HEK293 (cell line): ENCODE results near the gene ZSCAN31.

ENCODE experiments used
- CTCF ChIA-PET: fragments of 350-600 bp; formaldehyde crosslinking; extraction: SDS; loops from one replicate; lab custom pipeline; 2021; ENCODE audit warnings: antibody characterized with exemption; lab: Yijun Ruan, JAX
- POLR2A ChIA-PET: fragments of 300-600 bp; formaldehyde crosslinking; extraction: SDS; loops from one replicate; lab custom pipeline; 2020; ENCODE audit warnings: antibody characterized with exemption, inconsistent platforms; lab: Yijun Ruan, JAX
- H3K27ac ChIP-seq: fragments of 200-500 bp; sonication (Bioruptor generic); 2 replicates; pipeline ENCODE4 v1.5.1; 2014; ENCODE audit warnings: low read depth, low read length, control low read depth, inconsistent platforms; ENCODE audit errors: extremely low read depth
- H3K36me3 ChIP-seq, 2 experiments: fragments of 200-500 bp in 1 of 2; sonication (Bioruptor generic) in 1 of 2; 1 replicate in 1 of 2; 2 replicates in 1 of 2; pipeline ENCODE4 v1.5.1; 2014 to 2017; ENCODE audit warnings: inconsistent platforms in 2 of 2, low read length in 2 of 2; ENCODE audit not compliant: control insufficient read depth in 2 of 2, insufficient read depth in 1 of 2
- H3K4me1 ChIP-seq: fragments of 200-500 bp; sonication (Bioruptor generic); 2 replicates; pipeline ENCODE4 v1.5.1; 2014; ENCODE audit warnings: mild to moderate bottlenecking, low read length, inconsistent platforms; ENCODE audit not compliant: control insufficient read depth, insufficient read depth
- H3K4me3 ChIP-seq: 2 replicates; pipeline ENCODE4 v1.5.1; 2011; ENCODE audit warnings: low read depth, mild to moderate bottlenecking, control low read depth, low read length, moderate library complexity
- H3K9me3 ChIP-seq: fragments of 200-500 bp; sonication (Bioruptor generic); 2 replicates; pipeline ENCODE4 v1.5.1; 2014; ENCODE audit warnings: low read depth, low read length, inconsistent platforms; ENCODE audit not compliant: control insufficient read depth, insufficient read depth
- FEZF1 ChIP-seq: fragments of 450-650 bp; formaldehyde crosslinking; IDR thresholded peaks from 2 replicates; pipeline ENCODE4 v1.5.1; 2016; ENCODE audit warnings: missing biosample characterization, missing genetic modification characterization
- GLI4 ChIP-seq: fragments of 450-650 bp; formaldehyde crosslinking; IDR thresholded peaks from 2 replicates; pipeline ENCODE4 v1.5.1; 2016; ENCODE audit warnings: missing biosample characterization, missing genetic modification characterization
- HOXC10 ChIP-seq: sonication (generic); formaldehyde crosslinking; IDR thresholded peaks from 2 replicates; pipeline ENCODE4 v1.8.1; 2023; ENCODE audit warnings: mild to moderate bottlenecking, missing genetic modification reagents
- KLF10 ChIP-seq: fragments of 450-650 bp; IDR thresholded peaks from 2 replicates; pipeline ENCODE4 v1.5.1; 2018; ENCODE audit warnings: missing biosample characterization, mild to moderate bottlenecking, missing genetic modification characterization
- PRDM1 ChIP-seq: fragments of 450-650 bp; formaldehyde crosslinking; IDR thresholded peaks from 2 replicates; pipeline ENCODE4; 2016; ENCODE audit warnings: missing biosample characterization, missing genetic modification characterization
- PRDM10 ChIP-seq: fragments of 450-650 bp; formaldehyde crosslinking; IDR thresholded peaks from 2 replicates; pipeline ENCODE4 v1.5.1; 2016; ENCODE audit warnings: missing biosample characterization, missing genetic modification characterization
- RBAK ChIP-seq: fragments of 450-650 bp; formaldehyde crosslinking; IDR thresholded peaks from 2 replicates; pipeline ENCODE4 v1.5.1; 2016; ENCODE audit warnings: missing biosample characterization, missing genetic modification characterization
- REST ChIP-seq: fragments of 450-650 bp; formaldehyde crosslinking; IDR thresholded peaks from 2 replicates; pipeline ENCODE4 v1.5.1; 2016; ENCODE audit warnings: missing biosample characterization, missing genetic modification characterization
- SP7 ChIP-seq: fragments of 450-650 bp; formaldehyde crosslinking; IDR thresholded peaks from 2 replicates; pipeline ENCODE4 v1.5.1; 2016; ENCODE audit warnings: missing biosample characterization, missing genetic modification characterization
- ZFP69B ChIP-seq: fragments of 450-650 bp; formaldehyde crosslinking; IDR thresholded peaks from 2 replicates; pipeline ENCODE4 v1.5.1; 2016; ENCODE audit warnings: missing biosample characterization, missing genetic modification characterization
- ZNF214 ChIP-seq: fragments of 450-650 bp; formaldehyde crosslinking; IDR thresholded peaks from 2 replicates; pipeline ENCODE4 v1.5.1; 2017; ENCODE audit warnings: missing biosample characterization, mild to moderate bottlenecking, missing genetic modification characterization, borderline replicate concordance
- ZNF335 ChIP-seq: fragments of 450-650 bp; formaldehyde crosslinking; conservative IDR thresholded peaks from 2 replicates; pipeline ENCODE4 v1.5.1; 2016; ENCODE audit warnings: missing biosample characterization, missing genetic modification characterization
- ZNF366 ChIP-seq: fragments of 450-650 bp; formaldehyde crosslinking; conservative IDR thresholded peaks from 2 replicates; pipeline ENCODE4 v1.5.1; 2016; ENCODE audit warnings: missing biosample characterization, missing genetic modification characterization
- ZNF48 ChIP-seq: fragments of 450-650 bp; formaldehyde crosslinking; IDR thresholded peaks from 2 replicates; pipeline ENCODE4 v1.5.1; 2016; ENCODE audit warnings: missing biosample characterization, missing genetic modification characterization
- ZNF555 ChIP-seq: fragments of 450-650 bp; formaldehyde crosslinking; conservative IDR thresholded peaks from 2 replicates; pipeline ENCODE4 v1.5.1; 2017; ENCODE audit warnings: missing biosample characterization, mild to moderate bottlenecking, missing genetic modification characterization, inconsistent platforms
- ZNF600 ChIP-seq: fragments of 450-650 bp; formaldehyde crosslinking; IDR thresholded peaks from 2 replicates; pipeline ENCODE4 v1.5.1; 2016; ENCODE audit warnings: missing biosample characterization, missing genetic modification characterization
- ZNF664 ChIP-seq: fragments of 450-650 bp; formaldehyde crosslinking; IDR thresholded peaks from 2 replicates; pipeline ENCODE4 v1.5.1; 2016; ENCODE audit warnings: missing biosample characterization, missing genetic modification characterization
- ZNF777 ChIP-seq: fragments of 450-650 bp; formaldehyde crosslinking; IDR thresholded peaks from 2 replicates; pipeline ENCODE4 v1.5.1; 2017; ENCODE audit warnings: missing biosample characterization, missing genetic modification characterization, borderline replicate concordance
- ZSCAN30 ChIP-seq: fragments of 450-650 bp; IDR thresholded peaks from 2 replicates; pipeline ENCODE4 v1.5.1; 2018; ENCODE audit warnings: missing biosample characterization, mild to moderate bottlenecking, missing genetic modification characterization, moderate library complexity
- TF ChIP-seq, protein P1 (sequence below): fragments of 450-650 bp; formaldehyde crosslinking; IDR thresholded peaks from 2 replicates; pipeline ENCODE4 v1.5.1; 2016; ENCODE audit warnings: missing biosample characterization, missing genetic modification characterization
- TF ChIP-seq, protein P2 (sequence below): fragments of 450-650 bp; formaldehyde crosslinking; IDR thresholded peaks from 2 replicates; pipeline ENCODE4 v1.5.1; 2016; ENCODE audit warnings: missing biosample characterization, missing genetic modification characterization
- TF ChIP-seq, protein P3 (sequence below): sonication (generic); formaldehyde crosslinking; IDR thresholded peaks from 2 replicates; pipeline ENCODE4 v1.8.1; 2022; ENCODE audit warnings: mild to moderate bottlenecking, moderate library complexity, missing genetic modification reagents

Gene ZSCAN31

GRCh38 chr6:28349892-28350737, 14.2 kb upstream of the ZSCAN31 start, which contains the start of gene ZKSCAN3 (continued):
- TF ChIP-seq, protein P1, sequence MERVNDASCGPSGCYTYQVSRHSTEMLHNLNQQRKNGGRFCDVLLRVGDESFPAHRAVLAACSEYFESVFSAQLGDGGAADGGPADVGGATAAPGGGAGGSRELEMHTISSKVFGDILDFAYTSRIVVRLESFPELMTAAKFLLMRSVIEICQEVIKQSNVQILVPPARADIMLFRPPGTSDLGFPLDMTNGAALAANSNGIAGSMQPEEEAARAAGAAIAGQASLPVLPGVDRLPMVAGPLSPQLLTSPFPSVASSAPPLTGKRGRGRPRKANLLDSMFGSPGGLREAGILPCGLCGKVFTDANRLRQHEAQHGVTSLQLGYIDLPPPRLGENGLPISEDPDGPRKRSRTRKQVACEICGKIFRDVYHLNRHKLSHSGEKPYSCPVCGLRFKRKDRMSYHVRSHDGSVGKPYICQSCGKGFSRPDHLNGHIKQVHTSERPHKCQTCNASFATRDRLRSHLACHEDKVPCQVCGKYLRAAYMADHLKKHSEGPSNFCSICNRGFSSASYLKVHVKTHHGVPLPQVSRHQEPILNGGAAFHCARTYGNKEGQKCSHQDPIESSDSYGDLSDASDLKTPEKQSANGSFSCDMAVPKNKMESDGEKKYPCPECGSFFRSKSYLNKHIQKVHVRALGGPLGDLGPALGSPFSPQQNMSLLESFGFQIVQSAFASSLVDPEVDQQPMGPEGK = peak; percentile 95
- TF ChIP-seq GLI4 (peak; percentile 58; the same call in 1 of the 2 replicates), SP7 (peak; percentile 88), ZNF777 (tag by site-specific recombination) (0 out of 2 replicates have a peak, but pooled peaks have one; percentile 25), ZNF335 (tag by site-specific recombination) (peak; percentile 97), RBAK (tag by site-specific recombination) (no peak), ZFP69B (peak; percentile 65; the same call in 1 of the 2 replicates), ZNF600 (peak; percentile 89), ZNF366 (tag by site-specific recombination) (peak; percentile 51; the same call in 1 of the 2 replicates), FEZF1 (tag by site-specific recombination) (peak; percentile 41; the same call in 1 of the 2 replicates), ZNF214 (tag by site-specific recombination) (no peak)
- TF ChIP-seq, protein P2, sequence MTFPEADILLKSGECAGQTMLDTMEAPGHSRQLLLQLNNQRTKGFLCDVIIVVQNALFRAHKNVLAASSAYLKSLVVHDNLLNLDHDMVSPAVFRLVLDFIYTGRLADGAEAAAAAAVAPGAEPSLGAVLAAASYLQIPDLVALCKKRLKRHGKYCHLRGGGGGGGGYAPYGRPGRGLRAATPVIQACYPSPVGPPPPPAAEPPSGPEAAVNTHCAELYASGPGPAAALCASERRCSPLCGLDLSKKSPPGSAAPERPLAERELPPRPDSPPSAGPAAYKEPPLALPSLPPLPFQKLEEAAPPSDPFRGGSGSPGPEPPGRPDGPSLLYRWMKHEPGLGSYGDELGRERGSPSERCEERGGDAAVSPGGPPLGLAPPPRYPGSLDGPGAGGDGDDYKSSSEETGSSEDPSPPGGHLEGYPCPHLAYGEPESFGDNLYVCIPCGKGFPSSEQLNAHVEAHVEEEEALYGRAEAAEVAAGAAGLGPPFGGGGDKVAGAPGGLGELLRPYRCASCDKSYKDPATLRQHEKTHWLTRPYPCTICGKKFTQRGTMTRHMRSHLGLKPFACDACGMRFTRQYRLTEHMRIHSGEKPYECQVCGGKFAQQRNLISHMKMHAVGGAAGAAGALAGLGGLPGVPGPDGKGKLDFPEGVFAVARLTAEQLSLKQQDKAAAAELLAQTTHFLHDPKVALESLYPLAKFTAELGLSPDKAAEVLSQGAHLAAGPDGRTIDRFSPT = peak; percentile 68; the same call in 1 of the 2 replicates
- TF ChIP-seq, all 188 proteins: peak for 77

- H3K27ac ChIP-seq = peak overlapping the region; percentile 69; the same call in 1 of the 2 replicates
- ChIA-PET POLR2A (interaction anchor here (0.5 to 2.2 kb wide), 14 partner anchors 10 to 216 kb away, joined by 3 to 34 read pairs (median 3); partner anchors contain the start of genes PGBD1, ZKSCAN4, ZKSCAN8 and ZSCAN23), CTCF (interaction anchor here (0.7 kb wide), 1 partner anchor 10 kb away, joined by 4 read pairs; no protein-coding TSS in a partner anchor)
- H3K36me3 ChIP-seq = peaks cover 0 to 8% of the 10 kb centered on the region in 2 experiments; a peak in 1 of 3 replicates
- no peaks in the 10 kb centered on the region for H3K9me3 ChIP-seq
- peaks cover 4% of the 10 kb centered on the region; the same call in 1 of the 2 replicates for H3K4me1 ChIP-seq
- H3K4me3 ChIP-seq = peak overlapping the region; percentile 52
- TF ChIP-seq ZNF664 (tag by site-specific recombination) (no peak), ZNF48 (tag by site-specific recombination) (no peak), REST (tag by site-specific recombination) (no peak), ZNF366 (tag by site-specific recombination) (no peak), PRDM10 (no peak), PRDM1 (peak; percentile 92), ZNF555 (tag by site-specific recombination) (no peak), ZSCAN30 (tag by site-specific recombination) (no peak), KLF10 (tag by site-specific recombination) (peak; percentile 27; the same call in 1 of the 2 replicates), HOXC10 (CRISPR knock-in tag) (no peak), ZNF214 (tag by site-specific recombination) (no peak)
- TF ChIP-seq, protein P3, sequence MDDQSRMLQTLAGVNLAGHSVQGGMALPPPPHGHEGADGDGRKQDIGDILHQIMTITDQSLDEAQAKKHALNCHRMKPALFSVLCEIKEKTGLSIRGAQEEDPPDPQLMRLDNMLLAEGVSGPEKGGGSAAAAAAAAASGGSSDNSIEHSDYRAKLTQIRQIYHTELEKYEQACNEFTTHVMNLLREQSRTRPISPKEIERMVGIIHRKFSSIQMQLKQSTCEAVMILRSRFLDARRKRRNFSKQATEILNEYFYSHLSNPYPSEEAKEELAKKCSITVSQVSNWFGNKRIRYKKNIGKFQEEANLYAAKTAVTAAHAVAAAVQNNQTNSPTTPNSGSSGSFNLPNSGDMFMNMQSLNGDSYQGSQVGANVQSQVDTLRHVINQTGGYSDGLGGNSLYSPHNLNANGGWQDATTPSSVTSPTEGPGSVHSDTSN (CRISPR knock-in tag) = no peak
Measured at GRCh38 chr6:28349344-28349891, 13.5 kb upstream of the ZSCAN31 start.
